Astrocyte of the spinal cord (primary cell): Measurements from ENCODE around the gene FAM228B.

ENCODE experiments used
- DNase-seq: peaks from one replicate; pipeline ENCODE4 v3.0.0; 2011; ENCODE audit warnings: low read depth, low spot score
- H3K4me3 ChIP-seq: 2 replicates; pipeline ENCODE4 v1.5.1; 2011; ENCODE audit warnings: low read depth, mild to moderate bottlenecking, low read length, moderate library complexity
- in situ Hi-C: cut with HindIII; loops from 2 replicates; pipeline ENCODE4 v1.10.0; 2017; ENCODE audit warnings: low sequenced_read_pairs
- TF ChIP-seq, protein P1 (sequence below): IDR thresholded peaks from 2 replicates; pipeline ENCODE4 v1.5.1; 2012; ENCODE audit warnings: low read depth, mild to moderate bottlenecking, low read length, inconsistent platforms

The FAM228B gene

DNA sequence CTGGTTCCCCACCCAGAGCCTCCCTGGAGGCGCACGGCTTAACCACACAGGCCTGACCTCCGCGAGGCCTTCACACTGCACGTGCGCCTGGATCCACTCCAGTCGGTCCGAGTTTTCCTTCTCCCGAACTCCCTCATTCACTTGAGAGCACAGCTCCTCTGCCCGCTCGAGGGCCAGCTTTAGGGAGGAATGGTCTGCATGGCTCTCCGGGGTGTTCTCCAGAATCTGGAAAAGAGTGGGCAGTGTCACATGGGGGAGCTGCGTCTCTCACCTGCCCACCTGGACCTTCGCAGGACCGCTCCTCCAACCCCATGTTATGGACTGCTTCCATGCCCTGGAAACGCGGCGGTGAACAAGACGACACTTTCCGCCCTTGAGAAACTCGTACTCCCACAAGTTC lies 87.5 kb downstream of the FAM228B start:
- in situ Hi-C loops = no loop called here
- no peak for DNase-seq
- TF ChIP-seq, protein P1, sequence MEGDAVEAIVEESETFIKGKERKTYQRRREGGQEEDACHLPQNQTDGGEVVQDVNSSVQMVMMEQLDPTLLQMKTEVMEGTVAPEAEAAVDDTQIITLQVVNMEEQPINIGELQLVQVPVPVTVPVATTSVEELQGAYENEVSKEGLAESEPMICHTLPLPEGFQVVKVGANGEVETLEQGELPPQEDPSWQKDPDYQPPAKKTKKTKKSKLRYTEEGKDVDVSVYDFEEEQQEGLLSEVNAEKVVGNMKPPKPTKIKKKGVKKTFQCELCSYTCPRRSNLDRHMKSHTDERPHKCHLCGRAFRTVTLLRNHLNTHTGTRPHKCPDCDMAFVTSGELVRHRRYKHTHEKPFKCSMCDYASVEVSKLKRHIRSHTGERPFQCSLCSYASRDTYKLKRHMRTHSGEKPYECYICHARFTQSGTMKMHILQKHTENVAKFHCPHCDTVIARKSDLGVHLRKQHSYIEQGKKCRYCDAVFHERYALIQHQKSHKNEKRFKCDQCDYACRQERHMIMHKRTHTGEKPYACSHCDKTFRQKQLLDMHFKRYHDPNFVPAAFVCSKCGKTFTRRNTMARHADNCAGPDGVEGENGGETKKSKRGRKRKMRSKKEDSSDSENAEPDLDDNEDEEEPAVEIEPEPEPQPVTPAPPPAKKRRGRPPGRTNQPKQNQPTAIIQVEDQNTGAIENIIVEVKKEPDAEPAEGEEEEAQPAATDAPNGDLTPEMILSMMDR = no peak
- no peak overlapping the region for H3K4me3 ChIP-seq

DNA sequence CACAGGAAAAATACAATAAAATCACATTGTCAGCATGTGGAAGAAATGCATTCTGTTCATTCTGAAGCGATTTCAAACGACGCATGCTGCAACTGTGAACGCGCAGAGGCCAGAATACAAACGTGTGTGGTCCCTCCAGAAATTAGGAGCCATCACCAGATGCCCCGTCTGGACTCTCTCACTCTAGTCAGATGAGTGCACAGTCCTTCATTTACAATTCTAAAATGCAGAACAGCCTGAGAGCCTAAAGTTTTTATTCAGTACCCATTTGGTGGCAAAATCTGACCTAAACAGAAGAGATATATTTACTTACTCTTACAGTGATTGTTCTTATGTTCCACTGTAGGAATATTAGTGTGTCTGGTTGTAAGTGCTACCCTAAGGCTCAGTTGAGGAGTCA lies 88.1 kb downstream of the FAM228B start:
- TF ChIP-seq, protein P1 = no peak

DNA sequence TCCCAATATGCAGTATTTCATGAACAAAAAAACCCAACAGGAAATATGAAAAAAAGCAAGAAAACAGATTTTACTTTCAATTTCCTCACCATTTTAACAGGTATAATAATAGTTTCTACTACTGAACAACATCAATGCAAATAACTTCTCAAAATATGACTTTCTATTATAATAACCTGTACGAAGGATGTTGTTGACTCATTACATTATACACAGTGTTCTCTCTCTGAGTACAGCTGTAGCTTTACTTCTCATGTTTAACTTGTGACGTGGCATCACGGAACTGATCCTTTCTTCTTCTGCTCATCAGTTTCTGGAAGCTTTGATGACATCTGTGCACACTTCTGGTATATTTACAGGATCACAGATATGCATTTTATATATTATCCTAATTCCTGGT lies 91.6 kb downstream of the FAM228B start:
- no peak for DNase-seq
- in situ Hi-C loops = no loop called here
- no peak overlapping the region for H3K4me3 ChIP-seq
- TF ChIP-seq, protein P1 = no peak

More for the DNA sequence above, 88.1 kb downstream of the FAM228B start:
- in situ Hi-C loops = no loop called here
- H3K4me3 ChIP-seq = no peak overlapping the region
- no peak for DNase-seq
